ENCODE measurements around the gene ESRRB. TPM values are rescaled to one million over a fixed set of nuclear protein-coding genes. Genes with fewer than 3 reads are reported as not detected.

Gene ESRRB
- total RNA-seq, 4 donors from 2014 or later, result not detected

- ATAC-seq (ENCODE audit: low FRiP score) (no peak), DNase-seq (ENCODE audit: low spot score) (no peak)
- no peak for TF ChIP-seq CTCF (IDR thresholded peaks at IDR 0.05)
Observed at GRCh38 chr14:76500480-76500879, 124.5 kb downstream of the ESRRB start.

GRCh38 chr14:76501156-76501720 lies 125.3 kb downstream of the ESRRB start:
- no peak for TF ChIP-seq CTCF (IDR thresholded peaks at IDR 0.05)
- DNase-seq (ENCODE audit: low spot score), result no peak
- no peak for ATAC-seq (ENCODE audit: low FRiP score)

GRCh38 chr14:76502219-76502618 lies 126.3 kb downstream of the ESRRB start:
- ATAC-seq (ENCODE audit: low FRiP score) (no peak), DNase-seq (ENCODE audit: low spot score) (no peak)
- TF ChIP-seq CTCF (IDR thresholded peaks at IDR 0.05), result no peak

GRCh38 chr14:76502638-76503037 lies 126.7 kb downstream of the ESRRB start:
- ATAC-seq (ENCODE audit: low FRiP score) (no peak), DNase-seq (ENCODE audit: low spot score) (no peak)
- no peak for TF ChIP-seq CTCF (IDR thresholded peaks at IDR 0.05)

- ATAC-seq (ENCODE audit: low FRiP score) (no peak), DNase-seq (ENCODE audit: low spot score) (no peak)
- TF ChIP-seq CTCF (IDR thresholded peaks at IDR 0.05), result no peak
Observed at GRCh38 chr14:76509311-76509710, 133.4 kb downstream of the ESRRB start.

GRCh38 chr14:76510181-76510580 lies 134.2 kb downstream of the ESRRB start:
- no peak for TF ChIP-seq CTCF (IDR thresholded peaks at IDR 0.05)
- DNase-seq (ENCODE audit: low spot score) (no peak), ATAC-seq (ENCODE audit: low FRiP score) (no peak)

GRCh38 chr14:76514213-76514998 lies 138.5 kb downstream of the ESRRB start:
- ATAC-seq (ENCODE audit: low FRiP score) (no peak), DNase-seq (ENCODE audit: low spot score) (no peak)

More at GRCh38 chr14:76514213-76514998, 138.5 kb downstream of the ESRRB start:
- no peak for TF ChIP-seq CTCF (IDR thresholded peaks at IDR 0.05)

Measured in omental fat pad (tissue), 4 donors.